ENCODE data around the gene ATP5F1D.
"Not testable (repeated sequence)": the region's sequence is repeated elsewhere in the genome, so short reads cannot be mapped to it uniquely, and the experiment has no call there.

Gene ATP5F1D

DNA sequence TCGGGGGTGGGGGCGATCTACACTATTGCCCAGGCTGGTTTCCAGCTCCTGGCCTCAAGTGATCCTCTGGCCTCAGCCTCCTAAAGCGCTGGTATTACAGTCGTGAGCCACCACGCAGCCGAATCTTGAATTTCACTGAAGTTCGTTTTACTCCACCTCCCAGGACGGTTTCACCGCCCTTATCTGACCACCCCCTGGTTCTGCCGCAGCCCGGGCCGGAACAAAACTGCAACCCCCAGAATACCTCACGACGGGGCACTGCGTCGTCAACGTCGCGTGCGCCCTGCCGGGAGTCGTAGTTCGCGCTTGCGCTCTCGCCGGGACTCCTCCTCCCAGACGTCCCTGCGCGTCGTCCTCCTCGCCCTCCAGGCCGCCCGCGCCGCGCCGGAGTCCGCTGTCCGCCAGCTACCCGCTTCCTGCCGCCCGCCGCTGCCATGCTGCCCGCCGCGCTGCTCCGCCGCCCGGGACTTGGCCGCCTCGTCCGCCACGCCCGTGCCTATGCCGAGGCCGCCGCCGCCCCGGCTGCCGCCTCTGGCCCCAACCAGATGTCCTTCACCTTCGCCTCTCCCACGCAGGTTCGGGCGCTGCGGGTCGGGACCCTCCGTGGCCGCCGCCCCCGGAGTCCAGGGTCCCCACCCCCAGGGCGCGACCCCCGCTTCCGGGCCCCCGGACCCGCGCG, at the start of gene ATP5F1D:
TSS of gene ATP5F1D (plus strand) at position 335 of the 679 bp plus-strand sequence. CDS start at position 435, 100 bp downstream.
- DNase-seq (ENCODE audit: low read depth in 2 of 2): peak; percentile 84 to 91

DNA sequence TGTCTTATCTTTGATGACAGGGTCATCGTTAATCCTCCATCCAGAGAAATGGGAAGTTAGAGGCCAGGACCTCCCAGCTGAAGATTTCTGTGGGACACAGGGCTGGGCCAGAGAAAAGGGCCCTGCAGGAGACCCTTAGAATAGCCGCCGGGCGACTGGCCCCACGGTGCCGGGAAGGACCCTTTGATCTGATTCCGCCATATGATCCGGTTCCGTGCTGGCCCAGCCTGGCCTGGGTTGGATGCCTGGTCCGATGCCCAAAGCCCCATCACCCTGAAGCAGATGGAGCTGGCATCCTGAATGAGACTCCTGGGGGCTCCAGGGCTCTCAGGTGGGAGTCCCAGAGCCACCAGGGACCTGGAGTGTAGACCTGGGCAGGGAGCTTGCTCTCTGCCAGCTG, 42.0 kb upstream of the ATP5F1D start:
- DNase-seq (ENCODE audit: low read depth in 2 of 2): no peak

DNA sequence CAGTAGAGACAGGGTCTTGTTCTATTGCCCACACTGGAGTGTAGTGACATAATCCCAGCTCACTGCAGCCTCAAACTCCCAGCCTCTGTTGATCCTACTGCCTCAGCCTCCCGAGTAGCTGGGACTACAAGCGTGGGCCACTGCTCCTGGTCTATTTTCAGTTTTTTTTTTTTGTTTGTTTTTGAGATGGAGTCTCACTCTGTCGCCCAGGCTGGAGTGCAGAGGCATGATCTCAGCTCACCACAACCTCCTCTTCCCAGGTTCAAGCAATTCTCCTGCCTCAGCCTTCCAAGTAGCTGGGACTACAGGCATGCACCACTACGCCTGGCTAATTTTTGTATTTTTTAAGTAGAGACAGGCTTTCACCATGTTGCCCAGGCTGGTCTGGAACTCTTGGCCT, 40.9 kb upstream of the ATP5F1D start:
- DNase-seq (ENCODE audit: low read depth in 2 of 2): not testable (repeated sequence)

DNA sequence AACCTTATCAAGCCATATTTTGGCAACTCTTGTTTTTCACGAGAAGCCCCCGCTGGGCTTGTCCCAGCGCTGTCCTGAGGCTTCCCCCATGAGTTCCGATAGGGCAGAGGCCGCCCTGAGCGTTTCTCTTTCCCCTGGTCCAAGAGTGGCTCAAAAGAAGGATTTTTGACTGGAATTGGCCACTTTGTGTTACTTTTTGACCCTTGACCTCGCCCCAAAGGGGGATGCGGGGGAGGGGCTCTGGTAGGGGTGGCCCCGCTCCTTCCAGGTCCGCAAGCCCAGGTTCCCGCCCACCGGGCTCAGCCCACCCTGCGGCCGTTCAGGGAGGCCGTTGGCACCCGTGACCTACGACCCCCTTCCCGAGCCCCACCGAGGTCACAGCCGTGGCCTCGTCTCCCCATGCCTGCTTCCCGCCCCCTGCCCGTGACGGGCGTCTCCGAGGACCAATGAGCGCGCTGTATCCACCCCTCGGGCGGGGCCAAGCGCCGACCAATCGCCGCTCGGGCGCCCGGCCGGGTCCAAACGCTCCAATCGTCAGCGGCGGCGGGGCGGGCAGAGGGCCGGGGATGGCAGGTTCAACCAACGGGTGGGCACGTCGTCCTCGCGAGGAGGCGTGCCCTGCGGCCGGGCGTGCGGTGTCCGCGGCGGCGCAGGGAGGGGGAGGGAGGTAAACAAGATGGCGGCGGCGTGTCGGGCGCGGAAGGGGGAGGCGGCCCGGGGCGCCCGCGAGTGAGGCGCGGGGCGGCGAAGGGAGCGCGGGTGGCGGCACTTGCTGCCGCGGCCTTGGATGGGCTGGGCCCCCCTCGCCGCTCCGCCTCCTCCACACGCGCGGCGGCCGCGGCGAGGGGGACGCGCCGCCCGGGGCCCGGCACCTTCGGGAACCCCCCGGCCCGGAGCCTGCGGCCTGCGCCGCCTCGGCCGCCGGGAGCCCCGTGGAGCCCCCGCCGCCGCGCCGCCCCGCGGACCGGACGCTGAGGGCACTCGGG, 36.1 kb upstream of the ATP5F1D start, which contains the start of gene STK11:
TSS of gene STK11 (plus strand) at position 665 of the 986 bp plus-strand sequence. CDS start 1,136 bp downstream, outside the sequence.
- DNase-seq (ENCODE audit: low read depth in 2 of 2): peak; percentile 99 to 100

DNA sequence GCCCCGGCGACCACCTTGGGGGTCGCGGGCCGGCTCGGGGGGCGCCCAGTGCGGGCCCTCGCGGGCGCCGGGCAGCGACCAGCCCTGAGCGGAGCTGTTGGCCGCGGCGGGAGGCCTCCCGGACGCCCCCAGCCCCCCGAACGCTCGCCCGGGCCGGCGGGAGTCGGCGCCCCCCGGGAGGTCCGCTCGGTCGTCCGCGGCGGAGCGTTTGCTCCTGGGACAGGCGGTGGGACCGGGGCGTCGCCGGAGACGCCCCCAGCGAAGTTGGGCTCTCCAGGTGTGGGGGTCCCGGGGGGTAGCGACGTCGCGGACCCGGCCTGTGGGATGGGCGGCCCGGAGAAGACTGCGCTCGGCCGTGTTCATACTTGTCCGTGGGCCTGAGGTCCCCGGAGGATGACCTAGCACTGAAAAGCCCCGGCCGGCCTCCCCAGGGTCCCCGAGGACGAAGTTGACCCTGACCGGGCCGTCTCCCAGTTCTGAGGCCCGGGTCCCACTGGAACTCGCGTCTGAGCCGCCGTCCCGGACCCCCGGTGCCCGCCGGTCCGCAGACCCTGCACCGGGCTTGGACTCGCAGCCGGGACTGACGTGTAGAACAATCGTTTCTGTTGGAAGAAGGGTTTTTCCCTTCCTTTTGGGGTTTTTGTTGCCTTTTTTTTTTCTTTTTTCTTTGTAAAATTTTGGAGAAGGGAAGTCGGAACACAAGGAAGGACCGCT, 35.2 kb upstream of the ATP5F1D start:
- DNase-seq (ENCODE audit: low read depth in 2 of 2): no peak

DNA sequence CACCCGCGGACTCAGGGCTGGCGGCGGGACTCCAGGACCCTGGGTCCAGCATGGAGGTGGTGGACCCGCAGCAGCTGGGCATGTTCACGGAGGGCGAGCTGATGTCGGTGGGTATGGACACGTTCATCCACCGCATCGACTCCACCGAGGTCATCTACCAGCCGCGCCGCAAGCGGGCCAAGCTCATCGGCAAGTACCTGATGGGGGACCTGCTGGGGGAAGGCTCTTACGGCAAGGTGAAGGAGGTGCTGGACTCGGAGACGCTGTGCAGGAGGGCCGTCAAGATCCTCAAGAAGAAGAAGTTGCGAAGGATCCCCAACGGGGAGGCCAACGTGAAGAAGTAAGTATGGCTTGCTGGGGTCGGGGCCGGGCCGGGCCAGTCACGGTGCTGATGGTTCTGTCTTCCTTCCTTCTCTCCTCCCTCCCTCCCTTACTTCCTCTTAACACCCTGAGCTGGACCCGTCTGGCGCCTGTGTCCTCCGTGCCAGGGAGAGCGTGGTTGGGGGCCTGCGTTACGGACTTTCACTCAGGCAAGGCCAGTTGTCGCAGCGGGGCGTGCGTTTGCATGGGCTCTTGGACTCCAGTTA, 34.6 kb upstream of the ATP5F1D start:
- DNase-seq (ENCODE audit: low read depth in 2 of 2): no peak

DNA sequence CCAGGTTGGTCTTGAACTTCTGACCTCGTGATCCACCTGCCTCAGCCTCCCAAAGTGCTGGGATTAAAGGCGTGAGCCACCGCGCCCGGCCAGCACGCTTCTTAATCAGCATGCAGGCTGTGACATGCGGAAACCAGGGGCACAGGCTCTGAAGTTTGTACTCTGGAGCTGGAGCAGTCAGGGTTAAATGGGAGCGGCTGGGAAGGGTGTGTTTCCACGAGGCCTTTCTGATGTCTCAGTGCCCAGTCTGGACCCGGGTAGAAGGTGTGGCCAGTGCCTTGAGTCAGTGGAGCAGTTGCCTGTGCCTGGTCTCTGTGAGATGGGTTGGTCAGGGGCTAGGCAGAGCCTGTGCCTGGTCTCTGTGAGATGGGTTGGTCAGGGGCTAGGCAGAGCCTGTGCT, 32.7 kb upstream of the ATP5F1D start:
- DNase-seq (ENCODE audit: low read depth in 2 of 2): not testable (repeated sequence)

DNA sequence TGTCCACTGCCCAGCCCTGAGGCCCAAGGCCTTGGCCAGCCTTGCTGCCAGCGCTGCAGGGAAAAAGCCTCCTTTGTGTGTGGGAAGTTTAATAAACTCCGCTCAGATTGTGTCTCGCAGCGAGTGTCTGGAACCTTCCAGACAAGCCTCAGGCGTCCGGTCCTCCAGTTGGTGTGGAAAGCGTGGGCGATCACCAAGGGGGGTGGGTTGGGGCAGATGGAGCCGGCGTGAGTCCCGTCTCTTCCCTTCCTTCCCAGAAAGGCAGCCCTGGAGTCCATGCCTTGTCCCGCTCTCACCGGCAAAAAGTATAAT, 31.4 kb upstream of the ATP5F1D start:
- DNase-seq (ENCODE audit: low read depth in 2 of 2): no peak

DNA sequence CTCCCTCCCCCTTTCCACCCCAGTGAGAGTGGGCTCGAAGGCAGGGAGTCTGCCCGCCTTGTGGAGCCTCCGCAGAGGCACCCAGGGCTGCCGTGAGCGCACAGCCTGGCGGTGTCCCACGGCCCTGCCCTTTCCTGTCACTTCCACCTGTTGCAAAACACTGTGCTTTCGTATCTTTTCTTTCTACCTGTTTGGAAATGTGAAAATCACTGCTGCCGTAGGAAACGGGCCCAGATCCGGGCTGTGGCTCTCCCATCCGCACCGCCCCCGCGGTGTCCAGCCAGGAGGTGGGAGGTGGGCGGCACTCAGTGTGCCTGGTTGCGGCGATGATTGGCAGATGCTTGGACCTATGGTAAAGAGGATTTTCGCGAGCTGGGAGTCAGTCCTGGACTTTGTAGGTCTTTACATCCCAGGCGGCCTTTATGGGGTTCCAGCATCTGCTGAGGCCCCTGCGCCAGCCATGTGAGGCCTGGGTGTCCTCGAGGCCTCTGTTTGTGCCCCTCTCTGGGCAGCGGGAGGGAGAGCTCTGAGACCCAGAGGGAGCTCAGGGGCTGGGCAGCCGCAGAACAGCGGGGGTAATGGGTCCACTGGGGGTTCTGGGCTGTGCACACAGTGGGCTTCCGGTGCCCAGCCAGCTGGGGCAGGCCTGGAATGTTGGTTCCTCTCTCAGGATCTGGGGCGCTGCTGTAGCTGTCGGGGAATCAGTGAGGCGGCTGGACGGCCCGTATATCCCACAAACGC, 29.9 kb upstream of the ATP5F1D start:
- no peak for DNase-seq (ENCODE audit: low read depth in 2 of 2)

DNA sequence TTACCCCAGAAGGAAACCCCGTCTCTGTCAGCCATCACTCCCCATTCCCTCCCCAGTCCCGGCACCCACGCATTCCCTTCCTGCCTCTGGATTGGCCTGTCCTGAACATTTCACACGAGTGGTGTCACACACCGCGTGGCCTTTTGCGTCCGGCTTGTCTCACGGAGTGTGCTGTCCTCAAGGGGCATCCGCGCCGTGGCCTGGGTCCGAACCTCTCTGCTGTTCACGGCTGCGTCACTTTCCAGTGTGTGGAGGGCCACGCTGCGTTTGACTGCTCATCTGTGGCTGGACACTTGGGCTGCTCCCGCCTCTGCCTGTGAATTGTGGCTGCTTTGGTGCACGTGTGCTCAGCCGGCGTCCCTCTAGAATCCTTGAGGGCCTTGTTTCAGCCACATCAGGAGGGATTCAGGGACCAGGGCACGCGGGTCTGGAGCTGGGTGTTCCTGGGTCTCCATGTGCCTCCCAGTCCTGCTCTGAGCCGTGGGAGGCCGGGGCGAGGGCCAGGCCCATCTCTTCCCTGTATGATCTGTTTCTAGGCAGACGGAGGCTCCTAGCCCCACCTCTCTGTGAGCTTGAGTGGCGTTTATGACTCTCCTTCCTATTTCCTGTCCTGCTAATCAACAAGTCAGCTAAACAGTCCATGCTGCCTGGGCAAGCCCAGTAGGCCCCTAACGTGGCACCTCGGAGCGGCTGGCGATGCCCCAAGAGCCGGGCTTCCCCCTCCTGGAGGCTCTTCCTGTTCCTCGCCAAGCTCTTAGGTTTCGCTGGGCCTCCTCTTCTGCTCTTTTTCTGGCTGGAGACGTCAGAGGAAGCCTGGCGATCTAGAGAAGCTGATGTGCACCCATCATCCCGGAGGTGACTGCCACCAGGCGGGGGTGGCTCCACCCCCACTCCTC, 27.9 kb upstream of the ATP5F1D start:
- no peak for DNase-seq (ENCODE audit: low read depth in 2 of 2)

DNA sequence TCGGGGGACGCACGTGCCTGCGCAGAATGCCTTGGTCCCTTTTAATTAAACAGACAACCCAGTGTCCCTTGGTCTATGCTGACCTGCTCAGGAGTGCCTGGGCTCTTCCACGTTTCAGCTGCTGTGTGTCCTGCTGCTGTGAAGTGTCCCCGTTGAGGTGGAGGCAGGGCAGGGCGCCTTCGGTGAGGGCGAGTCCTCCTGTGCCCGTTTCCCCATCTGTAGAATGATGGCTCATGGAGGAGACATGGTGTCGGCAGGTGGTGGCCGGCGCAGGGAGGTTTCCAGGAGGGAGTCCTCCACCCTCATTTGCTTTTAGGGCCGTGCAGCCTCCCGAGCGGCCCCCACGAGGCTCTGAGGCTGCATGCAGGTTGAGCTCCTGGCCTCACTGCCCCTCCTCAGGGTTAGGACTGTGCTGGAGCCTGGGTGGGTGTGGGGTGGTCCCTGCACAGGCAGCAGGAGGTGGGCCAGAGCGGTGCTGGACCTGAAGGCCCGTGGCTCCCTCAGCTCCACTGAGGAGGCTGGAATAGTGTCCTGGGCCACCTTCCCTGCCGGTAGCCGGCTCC, 27.2 kb upstream of the ATP5F1D start:
- no peak for DNase-seq (ENCODE audit: low read depth in 2 of 2)

DNA sequence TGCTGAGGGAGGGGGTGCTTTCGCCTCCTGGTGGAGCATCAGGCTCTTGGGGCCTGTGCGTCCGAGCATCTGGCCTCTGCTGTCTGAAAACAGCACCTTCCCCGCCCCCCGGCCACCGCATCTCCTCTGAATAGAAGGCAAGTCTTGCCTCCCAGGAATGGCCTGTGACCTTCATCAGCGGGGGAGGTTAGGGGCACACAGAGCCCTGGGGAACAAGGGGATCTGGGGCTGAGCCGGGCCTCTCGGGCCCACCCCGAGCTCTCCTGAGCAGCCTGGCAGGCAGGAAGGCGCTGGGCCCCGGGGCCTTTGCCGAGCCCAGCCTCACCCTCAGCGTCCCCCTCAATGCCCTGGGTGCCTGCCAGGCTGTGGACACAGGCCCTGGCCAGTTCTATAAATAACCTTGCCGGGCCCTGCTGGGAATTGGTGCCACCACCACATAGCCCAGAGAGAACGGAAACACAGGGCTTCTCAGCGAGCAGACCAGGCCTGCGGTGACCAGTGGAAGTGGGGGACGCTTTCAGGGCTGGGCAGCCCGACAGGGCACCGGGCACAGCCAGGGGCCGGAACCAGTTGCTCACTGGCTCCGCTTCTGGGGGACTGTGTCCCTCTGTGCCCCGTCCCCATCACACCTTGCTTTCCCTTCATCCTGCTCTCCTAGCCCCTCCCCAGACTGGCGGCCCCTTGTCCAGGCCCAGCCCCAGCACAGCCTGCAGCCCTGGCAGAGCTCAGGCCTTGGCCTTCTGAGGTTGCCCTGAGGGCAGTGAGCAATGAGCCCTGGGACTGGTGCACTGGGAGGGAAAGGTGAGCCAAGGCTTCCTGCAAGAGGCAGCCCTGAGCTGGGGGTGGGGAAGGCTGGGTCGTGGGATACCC, 26.5 kb upstream of the ATP5F1D start:
- no peak for DNase-seq (ENCODE audit: low read depth in 2 of 2)

DNA sequence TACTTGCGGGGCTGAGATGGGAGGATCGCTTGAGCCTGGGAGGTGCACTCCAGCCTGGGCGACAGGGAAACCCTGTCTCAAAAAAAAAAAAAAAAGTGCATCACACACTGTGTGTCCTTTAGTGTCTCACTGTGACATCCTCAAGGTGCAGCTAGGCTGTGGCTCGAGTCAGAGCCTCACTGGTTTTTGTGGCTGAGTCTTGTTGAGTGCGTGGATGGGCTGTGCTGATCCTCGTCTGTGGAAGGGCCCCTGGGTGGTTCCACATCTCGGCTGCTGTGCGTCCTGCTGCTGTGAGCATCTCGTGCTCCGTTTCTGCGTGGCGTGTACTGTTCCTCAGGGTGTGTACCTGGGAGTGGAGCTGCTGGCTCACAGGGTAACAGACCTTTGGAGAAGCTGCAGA, 24.8 kb upstream of the ATP5F1D start:
- no peak for DNase-seq (ENCODE audit: low read depth in 2 of 2)

DNA sequence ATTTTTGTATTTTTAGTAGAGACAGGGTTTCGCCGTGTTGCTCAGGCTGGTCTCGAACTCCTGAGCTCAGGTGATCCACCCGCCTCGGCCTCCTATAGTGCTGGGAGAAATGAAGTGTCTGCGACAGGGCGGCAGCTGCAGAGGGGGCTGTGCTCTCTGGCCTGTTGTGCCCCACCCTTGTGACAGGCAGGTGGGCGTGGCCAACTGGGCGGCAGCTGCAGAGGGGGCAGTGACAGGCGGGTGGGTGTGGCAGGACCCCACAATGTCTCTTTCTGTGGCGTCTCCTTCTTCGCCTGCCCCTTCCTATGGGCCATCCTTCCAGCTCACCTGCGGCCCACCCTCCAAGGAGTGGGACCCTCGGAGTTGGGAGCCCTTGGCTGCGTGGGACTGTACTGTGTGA, 24.2 kb upstream of the ATP5F1D start:
- DNase-seq (ENCODE audit: low read depth in 2 of 2): no peak

DNA sequence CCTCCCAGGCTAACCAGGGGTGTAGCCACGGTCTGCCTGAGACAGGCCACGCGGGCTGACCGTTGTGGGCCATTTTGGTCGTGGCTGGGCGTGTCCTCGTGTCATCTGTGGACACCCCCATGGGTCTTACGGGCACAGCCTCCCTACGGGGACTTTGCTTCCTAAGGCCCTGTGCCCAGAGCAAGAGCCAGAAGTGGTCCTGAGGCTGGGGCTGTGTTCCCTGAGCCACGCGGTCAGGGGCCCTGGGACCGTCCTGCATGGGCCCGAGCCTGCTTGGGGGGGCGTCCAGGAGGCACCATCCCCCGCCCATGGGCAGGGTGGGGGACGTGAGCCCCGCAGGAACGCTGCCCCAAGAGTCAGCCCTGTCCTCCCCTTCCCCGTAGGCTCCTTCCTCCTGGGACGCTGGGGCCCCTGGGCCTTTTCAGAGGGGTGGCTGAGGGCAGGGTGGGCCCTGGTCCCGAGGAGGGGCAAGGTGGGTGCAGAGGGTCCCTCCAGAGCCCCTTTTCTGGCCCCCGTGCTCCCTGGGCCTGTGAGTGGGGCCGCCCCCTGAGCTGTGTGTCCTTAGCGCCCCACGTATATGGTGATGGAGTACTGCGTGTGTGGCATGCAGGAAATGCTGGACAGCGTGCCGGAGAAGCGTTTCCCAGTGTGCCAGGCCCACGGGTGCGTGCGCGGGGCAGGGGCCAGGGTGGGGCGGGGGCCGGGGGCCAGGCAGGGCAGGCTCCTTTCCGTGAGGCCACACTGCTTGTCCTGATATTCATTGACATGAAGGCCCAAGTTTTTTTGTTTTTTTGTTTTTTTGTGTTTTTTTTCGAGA, 22.6 kb upstream of the ATP5F1D start:
- no peak for DNase-seq (ENCODE audit: low read depth in 2 of 2)

DNA sequence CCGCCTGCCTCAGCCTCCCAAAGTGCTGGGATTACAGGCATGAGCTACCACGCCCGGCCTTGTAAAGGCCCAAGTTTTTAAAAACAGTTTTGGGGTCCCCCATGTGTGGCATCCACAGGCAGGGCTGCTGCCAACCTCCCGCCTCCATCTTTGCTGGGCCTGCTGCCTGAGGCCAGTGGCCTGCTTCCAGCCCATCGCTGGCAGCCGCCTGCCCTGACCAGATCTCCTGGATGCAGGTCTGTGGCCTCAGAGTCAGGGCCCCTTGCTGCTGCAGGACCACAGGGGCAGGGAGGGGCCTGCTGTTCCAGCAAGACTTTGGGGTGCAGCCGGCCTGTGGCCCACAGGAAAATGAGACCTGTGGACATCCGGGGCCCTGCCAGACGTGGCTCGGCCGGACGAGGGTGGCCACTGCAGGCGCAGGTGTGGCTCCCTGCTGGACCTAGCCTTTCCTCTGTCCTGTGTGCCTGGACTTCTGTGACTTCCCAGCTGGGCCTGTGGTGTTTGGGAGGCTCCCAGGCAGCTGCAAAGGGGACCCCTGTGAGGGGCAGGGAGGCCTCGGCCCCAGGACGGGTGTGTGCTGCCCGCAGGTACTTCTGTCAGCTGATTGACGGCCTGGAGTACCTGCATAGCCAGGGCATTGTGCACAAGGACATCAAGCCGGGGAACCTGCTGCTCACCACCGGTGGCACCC, 21.6 kb upstream of the ATP5F1D start:
- no peak for DNase-seq (ENCODE audit: low read depth in 2 of 2)

DNA sequence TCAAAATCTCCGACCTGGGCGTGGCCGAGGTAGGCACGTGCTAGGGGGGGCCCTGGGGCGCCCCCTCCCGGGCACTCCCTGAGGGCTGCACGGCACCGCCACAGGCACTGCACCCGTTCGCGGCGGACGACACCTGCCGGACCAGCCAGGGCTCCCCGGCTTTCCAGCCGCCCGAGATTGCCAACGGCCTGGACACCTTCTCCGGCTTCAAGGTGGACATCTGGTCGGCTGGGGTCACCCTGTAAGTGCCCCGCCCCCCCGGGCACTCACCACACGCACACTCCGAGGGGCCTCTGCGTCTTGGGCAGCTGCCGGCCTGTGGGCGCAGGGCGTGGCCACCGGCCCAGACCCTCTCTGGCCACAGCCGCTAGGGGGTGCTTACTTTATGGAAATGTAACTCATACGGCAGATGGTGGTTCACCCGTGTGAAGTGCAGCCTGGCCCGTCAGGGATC, 21.0 kb upstream of the ATP5F1D start:
- DNase-seq (ENCODE audit: low read depth in 2 of 2): no peak

Data from stimulated activated CD8-positive, alpha-beta memory T cell treated with anti-CD3 and anti-CD28 coated beads, Interleukin-7, amount 100 ng/mL, for 1 hour (primary cell).